GM21515 (cell line): ENCODE results near the gene RRP8.
A peak's percentile ranks its signal among the peaks of the same experiment; 100 is the strongest.

ENCODE experiments used
- ATAC-seq: cut with Tn5 transposase; IDR thresholded peaks from one replicate; pipeline ENCODE4 v1.9.1; 2021; ENCODE audit not compliant: unreplicated experiment

The RRP8 gene

GRCh38 chr11:6633422-6634408 lies 30.3 kb upstream of the RRP8 start:
- ATAC-seq, result no peak

- no peak for ATAC-seq
These were observed 29.0 kb upstream of the RRP8 start for GRCh38 chr11:6632116-6633073.

- ATAC-seq, result no peak
These were observed 28.0 kb upstream of the RRP8 start for GRCh38 chr11:6631361-6631890.

GRCh38 chr11:6630632-6631291 lies 27.3 kb upstream of the RRP8 start:
- ATAC-seq, result no peak

- ATAC-seq, result no peak
These were observed 26.6 kb upstream of the RRP8 start for GRCh38 chr11:6629892-6630631.

- no peak for ATAC-seq
These were observed 26.1 kb upstream of the RRP8 start for GRCh38 chr11:6629573-6629891.

GRCh38 chr11:6628526-6628925 lies 25.1 kb upstream of the RRP8 start:
- no peak for ATAC-seq

- ATAC-seq, result peak; percentile 62
These were observed 24.4 kb upstream of the RRP8 start for GRCh38 chr11:6627762-6628241.

GRCh38 chr11:6626971-6627761 lies 23.8 kb upstream of the RRP8 start:
- ATAC-seq, result no peak

- no peak for ATAC-seq
These were observed 22.5 kb upstream of the RRP8 start for GRCh38 chr11:6625832-6626420.

GRCh38 chr11:6625156-6625831 lies 21.9 kb upstream of the RRP8 start:
- no peak for ATAC-seq

- ATAC-seq, result no peak
These were observed 20.3 kb upstream of the RRP8 start for GRCh38 chr11:6623391-6624363.

GRCh38 chr11:6622261-6623171 lies 19.1 kb upstream of the RRP8 start:
- no peak for ATAC-seq

GRCh38 chr11:6621711-6622211 lies 18.3 kb upstream of the RRP8 start:
- no peak for ATAC-seq

- no peak for ATAC-seq
These were observed 17.2 kb upstream of the RRP8 start for GRCh38 chr11:6620636-6621035.
